Ascending aorta (tissue), 2 donors: ENCODE results near the gene QKI. TPM values are rescaled to one million over a fixed set of nuclear protein-coding genes. Genes with fewer than 3 reads are reported as not detected.

Experiments
- DNase-seq, 2 donors: peaks; one replicate each; pipeline ENCODE4 v3.0.0-alpha.2; 2019; ENCODE audit warnings: low spot score in 2 of 2
- H3K27ac ChIP-seq, 2 donors: fragments of 200-600 bp; sonication (generic); one replicate each; pipeline ENCODE4 v1.5.1; 2016 to 2017; ENCODE audit warnings: mild to moderate bottlenecking in 1 of 2
- H3K27me3 ChIP-seq: fragments of 200-600 bp; sonication (generic); one replicate; pipeline ENCODE4 v1.5.1; 2017
- H3K36me3 ChIP-seq, 2 donors: fragments of 200-600 bp; sonication (generic); one replicate each; pipeline ENCODE4 v1.5.1; 2016
- H3K4me1 ChIP-seq, 2 donors: fragments of 200-600 bp; sonication (generic); one replicate each; pipeline ENCODE4 v1.5.1; 2016 to 2017; ENCODE audit warnings: mild to moderate bottlenecking in 1 of 2
- H3K4me3 ChIP-seq, 2 donors: fragments of 200-600 bp; sonication (generic); one replicate each; pipeline ENCODE4 v1.5.1; 2016 to 2017; ENCODE audit warnings: mild to moderate bottlenecking in 1 of 2
- H3K9me3 ChIP-seq, 2 donors: fragments of 200-600 bp; sonication (generic); one replicate each; pipeline ENCODE4 v1.5.1; 2016
- CTCF ChIP-seq, 3 experiments: fragments of 200-600 bp in 2 of 3; fragments of 450-650 bp in 1 of 3; sonication (generic) in 2 of 3; IDR thresholded peaks; one replicate each; pipeline ENCODE4 v1.5.1; 2016 to 2019; ENCODE audit warnings: antibody characterized with exemption in 3 of 3, mild to moderate bottlenecking in 1 of 3, moderate library complexity in 1 of 3
- intact Hi-C: fragments of 100-400 bp; cut with DNase I; formaldehyde crosslinking; loops from one replicate; pipeline ENCODE4 v1.15.1; 2023
- total RNA-seq: library from RNA; depleted of rRNA; stranded (reverse); fragments of >200 nt; gene quantifications from one replicate; pipeline ENCODE4 v1.1.0, GENCODE V29; 2016

Gene QKI
- total RNA-seq, 1 donor from 2014 or later: 91.0 TPM

GRCh38 chr6:163579880-163580295 lies 165.4 kb downstream of the QKI start:
- no peaks in the 10 kb centered on the region for H3K27me3 ChIP-seq
- no peak overlapping the region for H3K27ac ChIP-seq
- intact Hi-C loops: no loop called here
- no peaks in the 10 kb centered on the region for H3K36me3 ChIP-seq
- no peak for DNase-seq
- H3K4me1 ChIP-seq: no peaks in the 10 kb centered on the region
- no peak overlapping the region for H3K4me3 ChIP-seq
- no peak for TF ChIP-seq CTCF (IDR thresholded peaks at IDR 0.05)
- H3K9me3 ChIP-seq: no peaks in the 10 kb centered on the region

GRCh38 chr6:163580311-163581030 lies 166.0 kb downstream of the QKI start:
- no peak for DNase-seq
- H3K4me1 ChIP-seq: peaks cover 0 to 3% of the 10 kb centered on the region in 2 donors
- no peak for TF ChIP-seq CTCF (IDR thresholded peaks at IDR 0.05)
- H3K4me3 ChIP-seq: no peak overlapping the region
- H3K27me3 ChIP-seq: no peaks in the 10 kb centered on the region
- intact Hi-C loops: no loop called here
- no peak overlapping the region for H3K27ac ChIP-seq
- H3K36me3 ChIP-seq: no peaks in the 10 kb centered on the region
- H3K9me3 ChIP-seq: no peaks in the 10 kb centered on the region

GRCh38 chr6:163583558-163583957 lies 169.0 kb downstream of the QKI start:
- Histone ChIP-seq H3K27ac (no peak overlapping the region), H3K27me3 (no peaks in the 10 kb centered on the region), H3K4me3 (no peak overlapping the region), H3K36me3 (no peaks in the 10 kb centered on the region), H3K4me1 (peaks cover 4 to 5% of the 10 kb centered on the region in 2 donors), H3K9me3 (no peaks in the 10 kb centered on the region)
- no peak for TF ChIP-seq CTCF (IDR thresholded peaks at IDR 0.05)
- no peak for DNase-seq
- intact Hi-C loops: no loop called here

DNA sequence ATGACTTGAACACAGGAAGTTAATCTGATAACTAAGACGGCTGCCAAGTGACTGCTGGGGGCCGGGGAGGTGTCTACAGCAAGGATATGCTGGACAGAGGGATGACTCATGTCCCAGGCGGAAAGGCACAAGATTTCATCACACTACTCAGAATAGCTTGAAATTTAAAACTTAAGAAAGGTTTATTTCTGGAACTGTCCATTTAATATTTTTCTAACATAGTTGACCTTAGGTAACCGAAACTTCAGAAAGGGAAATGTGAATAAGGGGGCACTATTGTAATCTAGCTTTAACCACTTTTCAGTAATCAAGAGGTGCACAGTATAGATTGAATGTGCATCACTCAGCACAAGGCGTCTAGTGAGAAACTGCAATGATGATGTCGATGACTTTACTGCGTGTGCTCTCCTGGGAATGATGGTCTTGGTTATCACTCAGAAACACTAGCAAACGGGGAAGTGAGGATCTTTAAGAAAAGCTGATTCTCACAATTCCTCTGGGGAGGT lies 171.5 kb downstream of the QKI start:
- no peaks in the 10 kb centered on the region for H3K36me3 ChIP-seq
- H3K9me3 ChIP-seq: no peaks in the 10 kb centered on the region
- H3K4me1 ChIP-seq: peaks cover 4 to 5% of the 10 kb centered on the region in 2 donors
- intact Hi-C loops: loop anchor here (5.0 kb wide), 1 partner anchor 169 kb away; no protein-coding TSS in a partner anchor
- no peaks in the 10 kb centered on the region for H3K27me3 ChIP-seq
- H3K4me3 ChIP-seq: no peak overlapping the region
- peak in 1 of 2 donors; percentile 82 for DNase-seq
- no peak overlapping the region for H3K27ac ChIP-seq
- no peak for TF ChIP-seq CTCF (IDR thresholded peaks at IDR 0.05)

DNA sequence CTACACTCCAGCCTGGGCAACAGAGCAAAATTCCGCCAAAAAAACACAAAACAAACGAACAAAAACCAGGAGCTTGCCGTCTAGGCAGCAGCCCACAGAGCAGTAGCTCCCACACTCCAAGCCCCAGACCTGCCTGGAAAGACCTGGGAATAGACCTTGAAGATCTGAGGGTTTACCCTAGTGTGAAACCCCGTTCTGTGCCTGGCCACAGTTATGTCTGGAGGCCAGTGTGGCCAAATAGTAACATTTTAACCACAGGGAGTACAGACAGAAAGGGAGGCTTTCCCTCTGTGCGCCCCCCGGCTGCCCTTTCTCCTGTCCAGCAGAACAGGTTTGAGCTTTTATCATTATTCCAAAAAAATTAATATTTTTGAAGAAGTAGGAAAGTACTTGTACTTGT lies 172.4 kb downstream of the QKI start:
- no peak for DNase-seq
- TF ChIP-seq CTCF (IDR thresholded peaks at IDR 0.05): no peak
- Histone ChIP-seq H3K27ac (no peak overlapping the region), H3K4me3 (no peak overlapping the region), H3K9me3 (no peaks in the 10 kb centered on the region), H3K27me3 (no peaks in the 10 kb centered on the region), H3K36me3 (no peaks in the 10 kb centered on the region), H3K4me1 (peaks cover 4 to 5% of the 10 kb centered on the region in 2 donors)
- intact Hi-C loops: loop anchor here (5.0 kb wide), 1 partner anchor 170 kb away; no protein-coding TSS in a partner anchor
